C4-2B (cell line): ENCODE results near the gene SHISA4.

Source experiments
- CTCF ChIP-seq: fragments of 450-650 bp; conservative IDR thresholded peaks from 2 replicates; pipeline ENCODE4 v1.5.1; 2017; ENCODE audit warnings: mild to moderate bottlenecking
- ZFX ChIP-seq: fragments of 450-650 bp; IDR thresholded peaks from 2 replicates; pipeline ENCODE4 v1.6.1; 2017

DNA sequence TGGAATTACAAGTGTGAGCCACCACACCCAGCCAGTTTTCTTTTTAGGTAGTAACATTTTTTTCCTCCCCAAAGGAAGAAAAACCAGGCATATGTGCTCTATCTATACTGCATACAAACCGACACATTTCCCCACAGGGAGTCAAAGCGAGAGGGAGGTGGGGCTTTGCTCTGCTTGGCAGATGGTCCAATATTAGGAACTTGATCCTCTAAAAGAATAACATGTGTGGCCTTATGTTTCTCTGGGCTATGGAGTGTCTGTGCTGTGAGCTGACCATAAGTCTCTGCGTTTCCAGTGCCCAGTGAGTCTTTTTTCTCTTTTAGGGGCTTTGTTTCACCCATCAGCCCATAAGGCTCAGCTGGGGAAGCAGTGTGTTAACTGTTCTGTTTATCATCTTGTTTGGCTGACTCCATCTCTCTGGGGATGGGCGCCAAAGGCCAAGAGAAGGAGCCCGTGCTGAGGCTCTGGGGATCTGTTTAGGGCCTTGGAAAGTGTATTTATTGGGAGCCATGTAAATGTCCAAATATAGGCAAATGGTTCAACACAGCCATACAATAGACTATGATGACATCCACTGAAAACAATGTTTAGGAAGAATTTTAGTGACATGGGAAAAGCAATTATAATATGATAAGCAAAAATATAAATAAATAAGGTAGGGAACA is 37.4 kb downstream of the SHISA4 start:
- TF ChIP-seq ZFX (no peak), CTCF (no peak)
